Mesenchymal stem cell (in vitro differentiated cells and primary cell): ENCODE data around the gene IFT57.

ENCODE experiments used
- DNase-seq: peaks from one replicate; pipeline ENCODE4 v3.0.0-alpha.2; 2013
- H2AFZ ChIP-seq: one replicate; pipeline ENCODE4 v1.6.1; 2013; ENCODE audit warnings: low read depth, mild to moderate bottlenecking, control low read depth, inconsistent platforms, low read length, moderate library complexity
- H2AK5ac ChIP-seq: 2 replicates; pipeline ENCODE4 v1.6.1; 2013; ENCODE audit warnings: low read length, moderate library complexity, mild to moderate bottlenecking, inconsistent platforms; ENCODE audit not compliant: severe bottlenecking
- H2BK120ac ChIP-seq: one replicate; pipeline ENCODE4 v1.6.1; 2013; ENCODE audit warnings: low read depth, mild to moderate bottlenecking, inconsistent platforms, low read length, moderate library complexity
- H2BK12ac ChIP-seq, 2 experiments: one replicate each; pipeline ENCODE4 v1.6.1; 2013; ENCODE audit warnings: inconsistent platforms in 2 of 2, low read length in 2 of 2, mild to moderate bottlenecking in 2 of 2, moderate library complexity in 2 of 2, control low read depth in 1 of 2
- H2BK15ac ChIP-seq: one replicate; pipeline ENCODE4 v1.6.1; 2013; ENCODE audit warnings: mild to moderate bottlenecking, low read depth, inconsistent platforms; ENCODE audit not compliant: poor library complexity, severe bottlenecking
- H2BK5ac ChIP-seq: 2 replicates; pipeline ENCODE4 v1.6.1; 2013; ENCODE audit warnings: low read depth, mild to moderate bottlenecking, low read length, control low read depth, inconsistent platforms; ENCODE audit not compliant: poor library complexity, severe bottlenecking
- H3K14ac ChIP-seq, 2 experiments: one replicate each; pipeline ENCODE4 v1.6.1; 2013; ENCODE audit warnings: inconsistent platforms in 2 of 2, low read length in 2 of 2, control low read depth in 1 of 2, mild to moderate bottlenecking in 1 of 2, moderate library complexity in 1 of 2
- H3K18ac ChIP-seq, 2 experiments: one replicate each; pipeline ENCODE4 v1.6.1; 2013; ENCODE audit warnings: inconsistent platforms in 2 of 2, low read length in 2 of 2, control low read depth in 1 of 2, low read depth in 1 of 2, mild to moderate bottlenecking in 1 of 2
- H3K23ac ChIP-seq, 2 experiments: one replicate each; pipeline ENCODE4 v1.6.1; 2013; ENCODE audit warnings: inconsistent platforms in 2 of 2, low read length in 2 of 2, mild to moderate bottlenecking in 2 of 2, moderate library complexity in 2 of 2, control low read depth in 1 of 2
- H3K27ac ChIP-seq: 2 replicates; pipeline ENCODE4 v1.5.1; 2013; ENCODE audit warnings: mild to moderate bottlenecking, moderate library complexity, low read length, control low read depth, inconsistent platforms; ENCODE audit not compliant: poor library complexity, severe bottlenecking
- H3K27me3 ChIP-seq, 2 experiments: 2 replicates each; pipeline versions ENCODE4 v1.6.1 to v1.7.0; 2013; ENCODE audit warnings: low read length in 2 of 2, mild to moderate bottlenecking in 2 of 2, moderate library complexity in 2 of 2, control low read depth in 1 of 2, inconsistent platforms in 1 of 2; ENCODE audit not compliant: control insufficient read depth in 1 of 2, insufficient read depth in 1 of 2
- H3K36me3 ChIP-seq, 2 experiments: 2 replicates each; pipeline versions ENCODE4 v1.6.1 to v1.7.0; 2013; ENCODE audit warnings: low read length in 2 of 2, control low read depth in 1 of 2, inconsistent platforms in 1 of 2, low read depth in 1 of 2, mild to moderate bottlenecking in 1 of 2; ENCODE audit not compliant: insufficient read depth in 2 of 2, control insufficient read depth in 1 of 2
- H3K4ac ChIP-seq, 2 experiments: one replicate each; pipeline ENCODE4 v1.6.1; 2013; ENCODE audit warnings: inconsistent platforms in 2 of 2, low read length in 2 of 2, mild to moderate bottlenecking in 2 of 2, moderate library complexity in 2 of 2, control low read depth in 1 of 2, low read depth in 1 of 2
- H3K4me1 ChIP-seq: 2 replicates; pipeline ENCODE4 v1.6.1; 2013; ENCODE audit warnings: low read depth, low read length, control low read depth; ENCODE audit not compliant: control insufficient read depth, insufficient read depth
- H3K4me2 ChIP-seq: 2 replicates; pipeline ENCODE4 v1.6.1; 2013; ENCODE audit warnings: low read length, mild to moderate bottlenecking, inconsistent platforms; ENCODE audit not compliant: poor library complexity, severe bottlenecking
- H3K4me3 ChIP-seq, 2 experiments: 2 replicates each; pipeline versions ENCODE4 v1.5.1 to v1.7.0; 2013; ENCODE audit warnings: low read length in 2 of 2, mild to moderate bottlenecking in 2 of 2, control low read depth in 1 of 2, low read depth in 1 of 2; ENCODE audit not compliant: insufficient read depth in 1 of 2
- H3K79me1 ChIP-seq: replicated peaks from 2 replicates; pipeline ENCODE4 v1.6.1; 2013; ENCODE audit warnings: mild to moderate bottlenecking, control low read depth, low read length, inconsistent platforms; ENCODE audit not compliant: poor library complexity, severe bottlenecking
- H3K9ac ChIP-seq: 2 replicates; pipeline ENCODE4 v1.7.0; 2013; ENCODE audit warnings: mild to moderate bottlenecking, low read length, moderate library complexity
- H3K9me3 ChIP-seq: 2 replicates; pipeline ENCODE4 v1.7.0; 2013; ENCODE audit warnings: mild to moderate bottlenecking, low read length; ENCODE audit not compliant: control insufficient read depth
- H4K8ac ChIP-seq: one replicate; pipeline ENCODE4 v1.6.1; 2013; ENCODE audit warnings: inconsistent platforms, mild to moderate bottlenecking, low read length, moderate library complexity
- H4K91ac ChIP-seq: one replicate; pipeline ENCODE4 v1.6.1; 2013; ENCODE audit warnings: mild to moderate bottlenecking, low read length, inconsistent platforms
- WGBS: methylation state at CpG from one replicate; pipeline ENCODE4 v1.1.7; 2013; ENCODE audit warnings: mixed read lengths; 5-methylcytosine and 5-hydroxymethylcytosine counted together

IFT57 gene

DNA sequence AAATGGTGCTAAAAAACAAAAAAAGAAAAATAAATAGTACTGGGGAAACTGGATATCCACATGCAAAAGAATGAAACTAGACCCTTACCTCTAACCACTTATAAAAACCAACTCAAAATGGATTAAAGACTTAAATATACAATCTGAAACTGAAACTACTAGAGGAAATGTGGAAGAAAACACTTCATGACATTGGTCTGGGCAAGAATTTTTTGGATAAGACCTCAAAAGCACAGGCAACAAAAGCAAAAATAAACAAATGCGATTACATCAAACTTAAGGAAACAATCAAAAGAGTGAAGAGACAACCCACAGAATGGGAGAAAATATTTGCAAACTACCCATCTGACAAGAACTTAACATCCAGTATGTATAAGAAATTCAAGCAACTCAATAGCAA lies 6.4 kb downstream of the IFT57 start:
- H3K4me2 ChIP-seq: no peak overlapping the region
- H3K23ac ChIP-seq: no peak overlapping the region
- DNase-seq: peak; percentile 28
- H2AK5ac ChIP-seq: no peak overlapping the region
- H3K79me1 ChIP-seq: peaks cover 5% of the 10 kb centered on the region
- no peak overlapping the region for H2BK5ac ChIP-seq
- H3K9ac ChIP-seq: peak overlapping the region; percentile 50
- H3K4me3 ChIP-seq: no peak overlapping the region
- no peak overlapping the region for H2BK120ac ChIP-seq
- no peak overlapping the region for H3K27ac ChIP-seq
- H2BK12ac ChIP-seq: no peak overlapping the region
- no peak overlapping the region for H4K91ac ChIP-seq
- H3K14ac ChIP-seq: no peak overlapping the region
- peaks cover 6 to 32% of the 10 kb centered on the region in 2 experiments for H3K36me3 ChIP-seq
- H4K8ac ChIP-seq: no peak overlapping the region
- no peak overlapping the region for H3K18ac ChIP-seq
- no peak overlapping the region for H3K4ac ChIP-seq
- H3K4me1 ChIP-seq: no peaks in the 10 kb centered on the region
- no peaks in the 10 kb centered on the region for H3K9me3 ChIP-seq
- H3K27me3 ChIP-seq: no peaks in the 10 kb centered on the region
- 63% methylated on average over 1 of the region's 1 CpG for WGBS
- H2AFZ ChIP-seq: no peak overlapping the region
- no peak overlapping the region for H2BK15ac ChIP-seq

- H3K23ac ChIP-seq: no peak overlapping the region
- no peak overlapping the region for H3K27ac ChIP-seq
These were observed 12.6 kb downstream of the IFT57 start for GRCh38 chr3:108209579-108209978.

DNA sequence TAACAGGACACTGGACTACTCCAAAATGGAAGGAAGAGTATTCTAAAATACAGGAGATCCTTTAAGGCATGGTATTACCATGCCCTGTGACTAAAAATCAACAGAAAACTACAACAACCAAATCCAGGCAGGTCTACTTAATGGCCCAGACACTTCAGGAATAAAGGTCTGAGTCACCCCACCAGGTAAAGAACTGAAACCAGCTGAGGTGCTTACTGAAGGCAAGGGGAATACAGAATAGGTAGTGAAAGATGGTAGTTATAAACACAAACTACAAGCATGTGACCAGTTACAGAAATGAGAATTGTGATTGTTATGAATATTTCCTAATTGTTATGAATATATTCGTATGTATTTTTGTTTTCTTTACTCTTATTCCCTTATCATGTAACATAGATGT lies 13.4 kb downstream of the IFT57 start:
- no peak overlapping the region for H3K4me2 ChIP-seq
- no peak overlapping the region for H2BK12ac ChIP-seq
- H3K27ac ChIP-seq: no peak overlapping the region
- H3K9me3 ChIP-seq: no peaks in the 10 kb centered on the region
- no peak overlapping the region for H2AFZ ChIP-seq
- H3K18ac ChIP-seq: no peak overlapping the region
- H3K9ac ChIP-seq: no peak overlapping the region
- no peak overlapping the region for H4K8ac ChIP-seq
- no peak overlapping the region for H3K14ac ChIP-seq
- no peaks in the 10 kb centered on the region for H3K79me1 ChIP-seq
- no peak overlapping the region for H4K91ac ChIP-seq
- H3K4me3 ChIP-seq: no peak overlapping the region
- H3K27me3 ChIP-seq: no peaks in the 10 kb centered on the region
- no CpG with 5 or more reads among the region's 1 CpG for WGBS
- no peak overlapping the region for H3K23ac ChIP-seq
- no peaks in the 10 kb centered on the region for H3K4me1 ChIP-seq
- no peak overlapping the region for H3K4ac ChIP-seq
- DNase-seq: no peak
- no peak overlapping the region for H2BK120ac ChIP-seq
- no peak overlapping the region for H2BK15ac ChIP-seq
- peaks cover 8 to 60% of the 10 kb centered on the region in 2 experiments for H3K36me3 ChIP-seq
- H2AK5ac ChIP-seq: no peak overlapping the region
- no peak overlapping the region for H2BK5ac ChIP-seq

More at GRCh38 chr3:108209579-108209978, 12.6 kb downstream of the IFT57 start:
- Histone ChIP-seq H3K18ac (no peak overlapping the region), H2AFZ (no peak overlapping the region), H2BK15ac (no peak overlapping the region), H3K9me3 (no peaks in the 10 kb centered on the region), H3K4ac (no peak overlapping the region), H3K27me3 (no peaks in the 10 kb centered on the region), H3K36me3 (peaks cover 8 to 55% of the 10 kb centered on the region in 2 experiments), H2BK5ac (no peak overlapping the region), H4K8ac (no peak overlapping the region), H3K4me1 (no peaks in the 10 kb centered on the region), H3K4me2 (no peak overlapping the region), H4K91ac (no peak overlapping the region), H2BK12ac (no peak overlapping the region), H3K14ac (no peak overlapping the region), H2BK120ac (no peak overlapping the region), H3K9ac (no peak overlapping the region), H2AK5ac (no peak overlapping the region), H3K4me3 (no peak overlapping the region), H3K79me1 (no peaks in the 10 kb centered on the region)
- no peak for DNase-seq
- WGBS: 100% methylated on average over 2 of the region's 3 CpGs

GRCh38 chr3:108202834-108203233 lies 19.4 kb downstream of the IFT57 start:
- H2AFZ ChIP-seq: no peak overlapping the region
- no peak overlapping the region for H3K23ac ChIP-seq
- no peak overlapping the region for H3K4me2 ChIP-seq
- H4K91ac ChIP-seq: peak overlapping the region; percentile 39
- no peak overlapping the region for H2BK5ac ChIP-seq
- H3K27me3 ChIP-seq: no peaks in the 10 kb centered on the region
- peaks cover 2 to 35% of the 10 kb centered on the region in 2 experiments for H3K36me3 ChIP-seq
- no peak overlapping the region for H3K14ac ChIP-seq
- no peak overlapping the region for H3K18ac ChIP-seq
- H2BK120ac ChIP-seq: no peak overlapping the region
- WGBS: 94% methylated on average over 2 of the region's 2 CpGs
- no peak overlapping the region for H3K4me3 ChIP-seq
- peaks cover 2% of the 10 kb centered on the region for H3K79me1 ChIP-seq
- DNase-seq: no peak
- no peak overlapping the region for H3K27ac ChIP-seq
- H2AK5ac ChIP-seq: no peak overlapping the region
- peaks cover 2% of the 10 kb centered on the region for H3K4me1 ChIP-seq
- H3K9me3 ChIP-seq: no peaks in the 10 kb centered on the region
- no peak overlapping the region for H3K9ac ChIP-seq
- no peak overlapping the region for H3K4ac ChIP-seq
- no peak overlapping the region for H2BK12ac ChIP-seq
- peak overlapping the region; percentile 54 for H4K8ac ChIP-seq
- H2BK15ac ChIP-seq: no peak overlapping the region
